Peyer's patch (tissue), 4 donors: ENCODE results near the gene ALDH1L2.

Source experiments
- CTCF ChIP-seq, 6 experiments: fragments of 450-650 bp in 4 of 6; fragments of 200-600 bp in 2 of 6; sonication (generic) in 1 of 6; IDR thresholded peaks; one replicate each; pipeline ENCODE4 v1.5.1; 2017 to 2019; ENCODE audit warnings: antibody characterized with exemption in 6 of 6, mild to moderate bottlenecking in 3 of 6, moderate library complexity in 1 of 6
- POLR2A ChIP-seq, 2 donors: fragments of 450-650 bp; IDR thresholded peaks; one replicate each; pipeline ENCODE4 v1.5.1; 2017; ENCODE audit warnings: antibody characterized with exemption in 2 of 2, mild to moderate bottlenecking in 2 of 2, moderate library complexity in 2 of 2

GRCh38 chr12:105084251-105085250, at the start of gene ALDH1L2:
- TF ChIP-seq CTCF (IDR thresholded peaks at IDR 0.05) (no peak), POLR2A (IDR thresholded peaks at IDR 0.05) (no peak)
